HuH-7 (cell line): ENCODE data around the gene NFKBIB.
A peak's percentile ranks its signal among the peaks of the same experiment; 100 is the strongest.
"Not testable (repeated sequence)": the region's sequence is repeated elsewhere in the genome, so short reads cannot be mapped to it uniquely, and the experiment has no call there.

Experiments used
- DNase-seq: peaks from one replicate; pipeline ENCODE4 v3.0.0; 2011; ENCODE audit warnings: low spot score

Gene NFKBIB

DNA sequence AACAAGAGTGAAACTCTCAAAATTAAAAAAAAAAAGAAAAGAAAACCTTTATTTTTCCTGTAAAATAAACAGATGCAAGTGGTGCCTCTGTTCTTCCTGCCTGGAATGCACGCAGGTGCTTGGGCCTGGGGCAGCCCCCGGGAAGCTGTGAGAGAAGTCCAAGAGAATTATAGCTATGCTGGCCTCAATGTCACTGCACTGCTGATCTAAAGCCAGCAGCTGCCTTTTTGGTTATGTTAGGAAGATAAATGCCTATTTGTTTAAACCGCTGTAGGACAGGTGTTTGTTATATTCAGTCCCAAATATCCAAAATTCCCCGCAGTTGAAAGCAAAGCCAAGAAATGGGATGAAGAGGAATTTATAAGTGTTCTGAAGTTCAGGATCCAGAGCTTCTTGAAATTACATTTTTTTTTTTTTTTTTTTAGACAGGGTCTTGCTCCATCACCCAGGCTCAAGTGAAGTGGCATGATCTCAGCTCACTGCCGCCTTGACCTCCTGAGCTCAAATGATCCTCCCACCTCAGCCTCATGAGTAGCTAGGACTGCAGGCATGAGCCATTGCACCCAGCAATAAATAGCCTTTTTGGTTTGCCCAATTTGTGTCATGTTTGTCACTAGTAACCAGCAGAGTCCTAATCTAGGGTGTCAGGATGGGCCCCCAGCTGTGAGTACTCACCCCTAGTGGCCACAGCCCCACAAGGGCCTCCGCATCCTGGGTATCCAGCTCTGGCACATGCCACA lies 23.9 kb upstream of the NFKBIB start:
- DNase-seq = no peak

DNA sequence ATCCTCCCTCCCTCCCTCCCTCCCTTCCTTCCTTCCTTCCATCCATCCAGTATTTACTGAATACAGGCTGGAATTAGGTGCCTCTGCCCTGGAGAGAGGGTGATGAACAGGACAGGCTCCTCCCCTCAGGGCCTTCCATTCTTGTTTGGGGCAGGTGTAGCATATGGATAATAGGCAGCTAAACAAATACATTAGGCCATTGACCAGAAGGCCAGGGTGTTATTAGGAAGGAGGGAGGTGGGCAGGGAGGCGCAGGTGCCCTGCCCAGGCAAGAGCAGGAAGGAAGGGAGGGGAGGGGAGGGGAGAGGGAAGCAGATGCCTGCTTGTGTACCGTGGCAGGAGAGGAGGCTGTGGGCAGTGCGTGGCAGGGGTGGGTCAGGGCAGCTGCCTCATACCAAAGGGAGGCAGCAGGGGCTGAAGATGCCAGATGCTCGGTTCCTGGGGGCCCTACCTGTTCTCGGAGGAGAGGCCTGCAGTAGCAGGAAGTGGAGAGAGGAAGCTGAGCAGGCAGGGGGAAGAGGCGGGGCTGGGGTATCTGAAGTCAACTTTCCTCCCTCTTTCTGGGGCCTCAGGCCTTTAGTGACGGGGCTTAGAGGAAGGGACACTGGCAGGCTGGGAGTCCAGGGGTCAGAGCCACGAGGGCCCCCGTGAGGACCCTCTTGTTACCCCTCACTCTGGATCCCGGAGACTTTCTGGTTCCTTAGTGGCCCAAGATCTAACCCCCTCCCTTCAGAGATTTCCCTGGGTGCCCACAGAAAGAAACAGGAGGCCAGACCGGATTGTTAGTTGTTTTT lies 21.8 kb upstream of the NFKBIB start, which contains the start of gene RINL:
Gene RINL (minus strand): TSS at position 495 of the 794 bp plus-strand sequence. CDS start 1,533 bp downstream, outside the sequence.
- no peak for DNase-seq

DNA sequence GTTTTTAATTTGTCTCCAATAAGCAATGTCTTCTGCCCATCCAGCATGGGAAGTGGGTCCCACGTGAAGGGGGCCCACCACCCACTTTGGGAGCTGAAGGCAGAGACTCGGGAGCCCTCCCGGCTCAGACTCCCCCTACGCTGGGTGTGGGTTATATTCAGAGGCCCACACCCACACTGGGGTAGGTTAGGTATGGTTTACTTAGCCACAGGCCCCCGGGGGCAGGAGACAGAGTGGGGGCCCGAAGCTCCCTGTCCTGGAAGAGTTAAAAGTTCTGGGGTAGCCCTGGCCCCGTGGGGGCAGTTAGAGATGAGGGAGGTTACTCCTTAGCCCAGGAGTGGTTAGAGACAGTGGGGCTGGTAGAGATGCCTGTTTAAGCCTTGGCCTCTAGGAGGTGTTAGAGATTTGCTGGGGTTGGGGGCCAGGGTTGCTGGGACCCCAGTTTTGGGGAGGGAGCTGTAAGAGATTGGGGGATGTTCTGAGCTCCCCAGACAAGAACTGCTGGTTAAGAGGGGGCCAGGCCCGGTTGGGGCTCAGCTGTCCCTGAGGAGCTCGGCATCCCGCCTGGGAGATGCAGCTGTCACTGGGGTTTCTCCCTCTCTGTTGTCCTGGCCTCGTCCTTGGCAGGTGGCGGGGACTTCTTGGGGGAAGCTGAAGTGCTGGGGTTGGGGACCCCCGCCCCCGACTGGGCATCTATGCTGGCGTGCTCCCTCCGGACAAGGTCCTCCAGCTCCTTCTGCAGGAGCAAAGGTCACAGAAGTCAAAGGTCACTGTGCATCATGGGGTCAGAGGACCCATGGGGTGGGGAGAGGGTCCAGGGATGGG lies 21.0 kb upstream of the NFKBIB start:
- no peak for DNase-seq

DNA sequence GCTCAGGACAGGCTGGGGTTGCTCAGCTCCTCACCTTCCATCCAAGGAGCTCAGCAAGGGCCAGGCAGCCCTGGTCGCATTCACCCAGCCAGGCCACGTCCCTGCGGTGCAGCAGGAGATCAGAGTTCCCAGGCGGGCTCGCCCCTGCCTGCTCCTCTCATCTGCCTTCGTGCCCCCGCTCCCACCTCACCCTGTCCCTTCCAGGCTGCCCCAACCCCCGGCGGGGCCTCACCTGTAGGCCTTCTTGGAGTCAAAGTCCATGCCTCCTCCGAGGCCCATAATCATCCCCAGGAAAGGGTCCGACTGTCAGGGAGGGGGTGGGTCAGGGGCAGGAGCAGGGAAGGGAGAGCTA lies 20.4 kb upstream of the NFKBIB start:
- no peak for DNase-seq

DNA sequence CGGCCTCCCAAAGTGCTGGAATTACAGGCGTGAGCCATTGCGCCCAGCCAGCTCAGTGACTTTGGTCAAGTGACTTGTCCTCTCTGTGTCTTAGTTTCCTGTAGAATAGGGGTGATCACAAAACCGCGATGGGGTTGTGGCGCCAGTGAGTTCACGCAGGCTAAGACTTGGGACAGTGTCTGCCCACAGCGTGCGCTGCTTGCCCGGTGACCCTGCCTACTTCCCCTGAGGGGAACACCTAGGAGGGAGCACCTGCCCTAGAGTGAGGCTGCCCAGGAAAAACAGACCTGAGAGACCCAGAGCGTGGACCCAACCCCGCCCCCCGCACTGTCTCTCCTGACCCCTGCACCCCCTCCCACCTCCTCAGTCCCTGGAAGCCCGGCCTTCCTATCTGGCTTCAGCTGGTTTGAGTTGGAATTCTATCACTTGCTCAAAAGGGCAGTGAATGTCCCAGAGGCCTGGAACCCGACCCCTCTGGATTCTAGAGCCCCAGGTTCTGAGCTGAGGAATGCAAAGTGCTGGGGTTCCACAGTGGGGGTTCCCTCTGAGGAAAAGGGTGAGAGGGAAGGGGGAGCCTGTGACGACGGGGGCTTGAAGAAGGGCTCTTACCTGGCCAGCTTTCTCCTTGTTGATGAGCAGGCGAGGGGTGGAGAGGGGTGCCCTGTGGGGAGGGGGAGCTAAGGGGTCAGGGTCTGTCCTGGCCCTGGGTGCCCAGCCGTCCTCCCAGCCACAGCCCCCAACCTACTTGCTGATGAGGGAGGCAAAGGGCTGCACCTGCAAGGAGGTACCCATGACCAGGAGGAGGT lies 19.5 kb upstream of the NFKBIB start:
- no peak for DNase-seq

DNA sequence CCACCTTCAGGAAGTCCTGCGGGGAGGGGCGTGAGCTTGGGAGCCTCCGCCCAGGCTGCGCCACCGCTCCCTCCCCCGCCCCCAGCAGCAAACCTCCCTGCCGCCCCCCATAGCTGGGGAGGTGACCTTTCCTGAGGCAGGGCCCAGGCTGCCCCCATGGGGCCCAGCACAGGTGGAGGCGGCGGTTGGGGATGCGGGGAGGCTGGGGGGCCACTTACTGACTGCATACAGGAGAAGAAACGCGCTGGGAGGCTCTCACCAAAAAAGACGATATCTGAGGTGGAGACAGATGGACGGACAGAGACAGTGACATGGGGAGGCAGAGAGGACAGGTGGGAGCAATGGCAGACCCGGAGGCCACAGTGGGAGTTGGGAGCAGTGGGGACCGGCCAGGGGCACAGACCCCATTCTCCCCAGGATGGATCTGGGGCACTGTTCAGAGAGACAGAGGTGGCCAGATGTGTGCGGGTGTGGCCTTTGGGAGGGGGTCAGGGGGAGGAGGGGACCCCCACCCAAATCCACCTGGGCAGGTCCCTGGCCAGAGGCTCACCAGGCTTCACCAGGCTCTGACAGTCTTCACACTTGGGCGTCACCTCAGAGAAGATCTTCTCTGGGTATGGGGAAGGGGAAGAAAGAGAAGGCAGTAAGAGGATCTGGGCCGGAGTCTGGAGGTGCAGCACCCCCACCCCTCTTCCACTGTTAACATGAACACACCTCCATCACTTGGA lies 18.7 kb upstream of the NFKBIB start:
- DNase-seq = no peak

DNA sequence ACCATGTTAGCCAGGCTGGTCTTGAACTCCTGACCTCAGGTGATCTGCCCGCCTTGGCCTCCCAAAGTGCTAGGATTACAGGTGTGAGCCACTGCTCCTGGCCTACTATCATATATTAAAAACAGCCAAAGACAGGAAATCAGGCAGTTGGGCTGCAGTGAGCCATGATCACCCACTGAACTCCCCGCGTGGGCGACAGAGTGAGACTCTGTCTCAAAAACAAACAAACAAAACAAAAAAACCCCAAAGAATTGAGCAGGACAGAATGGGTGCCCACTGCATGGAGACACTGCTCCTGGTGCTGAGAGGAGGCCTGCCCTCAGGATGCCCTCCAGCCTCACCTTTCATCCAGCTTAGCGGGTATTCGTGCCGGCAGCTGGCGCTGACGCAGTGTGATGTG lies 16.5 kb upstream of the NFKBIB start:
- DNase-seq = no peak

DNA sequence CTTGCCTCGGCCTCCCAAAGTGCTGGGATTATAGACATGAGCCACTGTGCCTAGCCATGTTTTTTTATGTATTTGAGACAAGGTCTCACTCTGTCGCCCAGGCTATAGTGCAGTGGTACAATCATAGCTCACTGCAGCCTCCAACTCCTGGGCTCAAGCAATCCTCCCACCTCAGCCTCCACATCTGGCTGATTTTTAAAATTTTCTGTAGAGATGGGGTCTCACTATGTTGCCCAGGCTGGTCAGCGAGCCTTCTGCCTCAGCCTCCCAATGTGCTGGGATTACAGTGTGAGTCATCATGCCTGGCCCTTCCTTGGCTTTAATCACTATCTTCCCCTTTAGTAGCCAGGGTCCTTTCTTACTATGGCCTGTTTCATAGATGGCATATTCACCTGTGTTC lies 15.1 kb upstream of the NFKBIB start:
- not testable (repeated sequence) for DNase-seq

DNA sequence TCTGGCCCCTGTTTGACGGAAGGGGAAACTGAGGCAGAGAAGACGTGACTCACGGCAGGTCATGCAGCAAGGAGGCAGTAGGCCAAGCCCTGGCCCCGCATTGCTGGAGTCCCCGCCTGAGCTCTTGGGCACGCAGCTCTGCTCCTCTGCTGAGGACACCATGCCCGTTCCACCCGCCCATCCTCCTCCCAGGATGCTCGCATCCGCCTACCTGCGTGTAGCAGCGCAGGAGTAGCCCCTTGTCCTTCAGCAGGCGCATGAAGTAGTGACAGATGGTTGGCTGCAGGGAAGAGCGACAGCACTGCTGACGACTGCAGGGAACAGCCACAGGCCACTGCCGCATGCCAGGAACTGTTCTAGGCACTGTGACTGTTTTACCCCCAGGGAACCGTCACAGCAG lies 10.9 kb upstream of the NFKBIB start:
- no peak for DNase-seq

DNA sequence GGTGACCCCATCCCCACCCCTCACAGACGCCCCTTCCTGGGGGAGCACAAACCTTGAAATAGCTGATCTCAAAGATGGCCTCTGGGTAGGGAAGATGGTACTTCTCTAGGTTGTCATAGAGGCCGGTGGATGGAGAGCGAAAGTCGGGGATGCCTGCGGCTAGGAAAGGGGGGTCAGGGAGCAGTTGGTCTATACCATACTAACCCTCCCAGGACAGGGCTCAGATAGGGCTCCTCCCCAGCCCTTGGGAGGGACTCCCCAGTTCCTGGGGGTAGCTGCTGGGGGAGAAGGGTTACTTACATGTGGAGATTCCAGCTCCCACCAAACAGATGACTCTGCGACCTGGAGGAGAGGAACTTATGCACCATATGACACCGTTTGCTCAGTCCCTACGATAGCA lies 10.0 kb upstream of the NFKBIB start:
- DNase-seq = no peak

DNA sequence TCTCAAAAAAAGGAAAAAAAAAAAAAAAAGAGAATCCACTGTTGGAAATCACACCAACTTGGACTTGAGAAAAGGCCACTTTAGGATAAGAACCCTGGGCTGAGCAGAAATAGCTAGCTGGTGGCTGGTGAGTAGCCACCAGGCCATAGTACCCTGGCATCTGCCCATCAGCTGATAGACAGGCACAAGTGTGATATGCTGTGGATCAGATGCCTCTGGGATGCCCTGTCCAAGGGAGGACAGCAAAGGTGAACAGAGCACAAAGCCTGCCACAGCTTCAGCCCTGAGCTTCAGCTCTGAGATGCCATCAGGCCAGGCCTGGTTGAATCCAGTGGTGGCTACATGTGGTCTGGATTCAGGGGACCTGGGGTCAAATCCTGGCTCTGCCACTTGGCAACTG lies 9.1 kb upstream of the NFKBIB start:
- no peak for DNase-seq

DNA sequence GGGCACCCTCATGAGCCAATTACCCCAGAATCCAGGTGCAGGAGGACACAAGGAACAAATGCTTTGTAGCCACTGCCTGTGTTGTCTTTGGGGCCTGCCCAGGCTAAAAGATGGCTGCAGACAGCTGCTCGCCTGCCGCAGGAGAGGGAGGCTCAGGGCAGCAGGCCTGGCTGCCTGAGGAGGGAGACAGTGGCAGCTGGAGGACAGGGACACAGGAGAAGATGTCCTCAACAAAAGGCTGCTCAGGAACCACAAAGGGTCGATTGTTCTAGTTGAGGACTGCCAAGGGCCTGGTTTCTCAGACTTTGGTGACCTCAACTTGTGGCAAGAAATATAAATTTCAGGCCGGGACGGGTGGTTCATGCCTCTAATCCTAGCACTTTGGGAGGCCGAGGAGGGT lies 8.0 kb upstream of the NFKBIB start:
- DNase-seq = no peak

DNA sequence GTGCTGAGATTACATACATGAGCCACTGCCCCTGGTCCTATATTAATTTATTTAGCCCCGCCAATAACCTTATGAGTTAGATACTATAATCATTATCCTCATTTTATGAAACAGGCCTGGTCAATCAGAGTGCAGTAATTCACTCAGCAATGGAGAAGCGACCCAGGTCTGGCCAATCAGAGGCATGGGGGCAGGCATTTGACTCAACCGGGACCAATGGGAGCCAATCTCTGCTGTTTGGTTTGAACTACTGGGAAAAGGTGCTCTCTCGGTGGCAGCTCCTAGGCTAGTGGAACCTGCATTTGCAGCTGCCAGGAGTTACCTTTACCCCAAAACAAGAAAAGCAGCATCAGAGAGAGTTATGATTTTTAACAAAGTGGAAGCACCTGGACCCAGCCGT lies 6.9 kb upstream of the NFKBIB start:
- no peak for DNase-seq

DNA sequence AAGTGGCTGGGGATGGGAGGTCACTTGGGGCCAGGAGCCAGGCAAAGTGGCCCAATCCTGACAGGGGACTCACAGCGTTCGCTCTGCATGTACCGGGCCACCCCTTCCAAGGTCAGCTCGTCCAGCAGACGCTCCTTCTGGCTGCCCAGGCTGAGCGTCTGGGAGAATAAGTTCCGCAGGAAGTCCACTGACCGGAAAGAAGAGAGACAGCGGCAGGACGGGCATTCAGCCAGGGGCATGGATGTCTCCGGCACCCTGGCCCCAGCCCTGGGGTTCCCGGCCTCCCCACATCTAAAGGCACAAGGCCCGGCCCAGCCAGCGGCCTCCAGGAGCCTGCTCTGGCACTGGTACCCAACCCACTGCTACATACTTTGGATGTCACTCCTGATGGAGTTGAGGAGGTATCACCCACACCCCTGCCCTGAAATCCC lies 6.4 kb upstream of the NFKBIB start:
- DNase-seq = no peak

DNA sequence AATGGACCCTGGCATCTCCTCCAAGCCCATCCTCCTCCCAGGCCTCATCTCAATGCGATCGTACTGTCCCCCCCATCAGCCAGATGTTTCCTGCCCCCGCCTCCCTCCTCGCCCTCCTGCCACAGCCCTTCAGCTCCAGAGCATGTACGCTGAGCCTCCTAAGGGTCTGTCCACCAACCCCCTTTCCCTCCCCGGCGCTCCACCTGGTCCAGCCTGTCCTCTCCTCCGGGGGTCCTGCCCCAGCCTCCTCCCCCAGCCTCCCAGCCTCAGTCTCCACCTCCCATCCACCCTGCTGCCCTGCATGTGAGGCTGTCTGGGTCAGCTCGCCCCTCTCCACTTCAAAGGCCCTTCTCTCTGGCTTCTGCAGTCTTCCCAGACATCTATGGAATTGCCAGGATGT lies 4.8 kb upstream of the NFKBIB start:
- DNase-seq = no peak

DNA sequence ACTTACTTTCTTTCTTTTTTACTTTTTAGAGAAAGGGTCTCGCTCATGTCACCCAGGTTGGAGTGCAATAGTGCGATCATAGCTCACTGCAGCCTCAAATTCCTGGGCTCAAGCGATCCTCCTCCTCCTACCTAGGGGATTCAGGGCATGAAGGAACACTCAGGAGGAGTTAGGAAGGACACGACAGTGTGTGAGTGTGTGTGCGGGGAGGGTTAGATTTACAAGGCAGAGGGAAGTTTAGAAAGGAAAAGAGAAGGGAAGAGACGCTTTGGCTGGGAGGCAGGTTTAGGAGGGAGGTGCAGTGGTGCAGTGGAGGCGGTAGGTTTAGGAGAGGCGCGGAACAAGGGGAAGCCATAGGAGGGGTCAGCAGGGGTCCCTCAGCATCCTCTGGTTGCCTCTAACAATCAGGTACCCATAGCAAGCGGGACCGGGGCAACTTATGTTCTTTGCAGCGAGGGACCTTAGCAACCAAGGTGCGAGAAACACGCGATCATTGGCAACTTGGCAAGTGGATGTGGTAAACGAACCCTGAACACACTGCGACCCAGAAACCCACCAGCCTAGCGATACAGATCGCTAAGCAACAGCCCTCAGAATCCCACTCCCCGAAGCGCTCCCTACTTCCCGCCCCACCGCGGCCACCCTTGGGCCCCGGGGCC lies 852 bp upstream of the NFKBIB start:
- no peak for DNase-seq

DNA sequence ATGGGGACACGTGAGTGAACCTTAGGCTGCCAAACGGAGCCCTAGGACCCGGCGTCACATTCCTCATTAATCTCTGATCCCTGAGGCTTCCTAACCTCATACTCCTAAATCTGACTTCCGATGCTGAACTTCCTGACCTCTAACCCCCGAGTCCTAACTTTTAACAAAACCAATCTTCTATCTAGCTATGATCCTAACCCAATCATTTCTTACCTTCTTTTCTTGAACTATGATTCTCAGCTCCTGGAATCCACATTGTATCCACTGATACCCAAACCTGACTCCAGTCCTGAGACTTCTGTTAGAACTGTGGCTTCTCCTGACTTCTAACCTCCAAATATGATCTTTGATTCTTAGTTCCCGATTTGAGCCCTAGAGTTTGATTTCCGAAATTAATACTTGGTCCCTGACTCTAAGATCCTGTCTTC lies 447 bp downstream of the NFKBIB start:
- DNase-seq = peak; percentile 91

DNA sequence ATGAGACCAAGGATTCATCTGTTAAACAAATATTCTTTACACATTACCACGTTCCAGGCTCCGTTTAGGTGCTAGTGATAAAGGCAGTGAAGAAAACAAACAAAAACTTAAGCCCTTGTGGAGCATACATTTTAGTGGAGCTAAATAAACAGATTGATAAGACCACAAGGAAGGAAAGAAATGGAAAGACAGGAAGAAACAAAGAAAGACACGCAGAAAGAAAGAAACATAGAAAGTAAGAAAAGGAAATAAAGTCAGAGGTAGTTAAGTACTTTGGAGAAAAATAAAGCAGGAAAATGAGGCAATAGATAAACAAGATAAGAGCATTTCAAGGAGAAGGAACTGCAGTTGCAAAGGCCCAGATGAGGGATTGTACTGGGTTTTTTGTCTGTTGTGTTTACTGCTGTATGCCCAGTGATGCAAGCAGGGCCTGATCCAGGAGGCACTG lies 998 bp downstream of the NFKBIB start:
- no peak for DNase-seq

DNA sequence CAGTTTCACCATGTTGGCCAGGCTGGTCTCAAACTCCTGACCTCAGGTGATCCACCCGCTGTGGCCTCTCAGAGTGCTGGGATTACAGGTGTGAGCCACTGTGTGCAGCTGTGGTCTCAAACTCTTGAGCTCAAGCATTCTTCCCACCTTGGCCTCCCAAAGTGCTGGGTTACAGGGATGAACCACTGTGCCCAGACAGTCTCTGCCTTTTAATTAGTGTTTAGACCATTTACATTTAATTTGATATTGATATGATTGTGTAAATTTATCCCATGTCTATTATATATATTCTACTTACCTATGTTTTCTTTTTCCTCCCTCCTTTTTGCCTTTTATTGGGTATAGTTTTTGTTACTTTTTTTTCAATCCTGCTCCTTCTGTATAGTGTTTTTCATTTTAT lies 1.9 kb downstream of the NFKBIB start:
- no peak for DNase-seq
